NOMO-1 treated with DMSO at 0.1 percent for 48 hours (cell line): ENCODE results near the gene SLC5A4.
A peak's percentile ranks its signal among the peaks of the same experiment; 100 is the strongest.
"Not testable (repeated sequence)": the region's sequence is repeated elsewhere in the genome, so short reads cannot be mapped to it uniquely, and the experiment has no call there.

Source experiments
- DNase-seq: peaks from one replicate; lab custom pipeline; 2025; ENCODE audit not compliant: unreplicated experiment; lab: John Stamatoyannopoulos, UW

Gene SLC5A4

DNA sequence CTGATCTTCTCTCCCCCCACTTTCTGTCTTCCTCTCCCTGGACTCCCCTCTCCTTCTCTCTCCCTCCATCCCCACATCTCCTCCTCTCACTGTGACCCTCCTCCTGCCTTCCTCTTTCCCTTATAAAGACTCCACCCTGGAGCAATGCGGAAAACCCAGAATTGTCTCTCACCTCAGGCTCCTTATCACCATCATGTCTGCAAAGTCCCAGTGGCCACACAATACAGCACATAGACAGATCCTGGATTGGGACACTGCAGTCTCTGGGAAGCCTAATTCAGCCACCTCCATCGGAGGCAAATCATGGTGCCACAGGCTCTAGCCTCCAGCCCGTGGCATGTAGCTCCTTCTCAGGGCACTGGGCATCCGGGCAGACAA is 53.0 kb downstream of the SLC5A4 start:
- no peak for DNase-seq

GRCh38 chr22:32200752-32201151 is 54.4 kb downstream of the SLC5A4 start:
- peak; percentile 3 for DNase-seq

DNA sequence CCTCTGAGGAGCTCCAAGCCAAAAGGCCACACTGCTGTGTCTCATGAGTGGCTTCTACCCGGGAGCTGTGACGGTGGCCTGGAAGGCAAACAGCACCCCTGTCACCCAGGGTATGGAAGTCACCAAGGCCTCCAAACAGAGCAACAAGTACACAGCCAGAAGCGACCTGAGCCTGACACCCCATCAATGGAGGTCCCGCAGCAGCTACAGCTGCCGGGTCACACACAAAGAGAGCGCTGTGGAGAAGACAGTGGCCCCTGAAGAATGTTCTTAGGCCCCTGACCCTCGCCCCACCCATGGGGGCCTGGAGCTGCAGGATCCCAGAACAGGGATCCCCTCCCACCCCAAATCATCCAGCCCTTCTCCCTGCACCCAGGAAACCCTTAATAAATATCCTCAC is 55.2 kb downstream of the SLC5A4 start:
- no peak for DNase-seq

GRCh38 chr22:32199341-32199740 is 55.8 kb downstream of the SLC5A4 start:
- no peak for DNase-seq

- DNase-seq: not testable (repeated sequence)
Measured at GRCh38 chr22:32197553-32198226, 57.5 kb downstream of the SLC5A4 start.

GRCh38 chr22:32195900-32196299 is 59.2 kb downstream of the SLC5A4 start:
- DNase-seq: not testable (repeated sequence)

DNA sequence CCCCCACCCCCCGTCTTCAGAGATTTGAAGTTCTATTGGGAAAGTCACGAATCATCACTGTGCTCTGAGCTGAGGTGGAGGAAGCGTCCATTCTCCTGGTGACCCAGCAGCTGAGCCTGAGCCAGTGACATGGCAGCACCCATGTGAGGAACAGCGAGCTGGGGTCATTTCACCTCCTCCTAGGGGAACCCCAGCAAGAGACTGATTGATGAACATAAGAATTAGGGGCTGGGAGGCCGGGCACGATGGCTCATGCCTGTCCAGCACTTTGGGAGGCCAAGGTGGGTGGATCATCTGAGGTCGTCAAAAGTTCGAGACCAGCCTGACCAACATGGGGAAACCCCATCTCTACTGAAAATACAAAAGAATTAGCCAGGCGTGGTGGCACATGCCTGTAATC is 61.8 kb downstream of the SLC5A4 start:
- not testable (repeated sequence) for DNase-seq

- DNase-seq: not testable (repeated sequence)
Measured at GRCh38 chr22:32191021-32191420, 64.1 kb downstream of the SLC5A4 start.

DNA sequence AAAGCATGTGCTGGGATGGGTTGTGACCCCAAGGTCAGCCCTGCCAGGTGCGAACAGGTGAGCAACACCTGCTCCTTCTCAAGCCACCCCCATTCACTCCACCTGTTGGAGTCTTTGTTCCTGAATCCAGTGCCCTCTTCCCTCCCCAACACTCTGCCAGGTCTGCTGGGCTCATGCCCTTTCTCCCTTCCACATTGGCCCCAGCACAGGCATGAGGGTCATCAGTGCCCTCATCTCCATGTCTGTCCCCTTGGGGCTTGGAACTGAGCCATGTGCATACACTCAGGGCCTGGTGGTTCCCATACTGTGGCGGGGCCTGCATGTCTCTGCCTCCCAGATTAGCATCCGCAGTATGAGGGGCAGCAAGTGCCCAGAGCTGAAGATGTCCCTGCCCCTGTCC is 69.3 kb downstream of the SLC5A4 start:
- DNase-seq: no peak

DNA sequence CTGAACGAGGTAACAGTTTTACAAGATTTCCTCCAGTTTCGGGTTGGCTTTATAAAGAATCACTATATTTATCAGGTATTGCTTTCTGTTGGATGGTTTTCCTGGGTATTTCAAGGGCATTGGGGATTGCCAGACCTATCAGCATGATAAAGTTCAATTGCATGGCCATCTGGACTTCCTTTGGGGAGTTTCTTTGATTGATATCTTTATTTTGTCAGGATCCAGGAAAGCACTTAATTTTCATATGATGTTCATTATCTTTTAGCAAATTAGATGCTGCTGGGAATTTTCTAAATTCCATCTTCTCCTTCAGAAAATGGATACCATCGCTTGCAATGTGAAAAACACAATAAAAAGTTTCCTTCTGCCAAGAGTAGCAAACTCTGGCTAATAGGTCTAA is 71.5 kb downstream of the SLC5A4 start:
- DNase-seq: no peak

- DNase-seq: no peak
Measured at GRCh38 chr22:32181043-32181442, 74.1 kb downstream of the SLC5A4 start.

DNA sequence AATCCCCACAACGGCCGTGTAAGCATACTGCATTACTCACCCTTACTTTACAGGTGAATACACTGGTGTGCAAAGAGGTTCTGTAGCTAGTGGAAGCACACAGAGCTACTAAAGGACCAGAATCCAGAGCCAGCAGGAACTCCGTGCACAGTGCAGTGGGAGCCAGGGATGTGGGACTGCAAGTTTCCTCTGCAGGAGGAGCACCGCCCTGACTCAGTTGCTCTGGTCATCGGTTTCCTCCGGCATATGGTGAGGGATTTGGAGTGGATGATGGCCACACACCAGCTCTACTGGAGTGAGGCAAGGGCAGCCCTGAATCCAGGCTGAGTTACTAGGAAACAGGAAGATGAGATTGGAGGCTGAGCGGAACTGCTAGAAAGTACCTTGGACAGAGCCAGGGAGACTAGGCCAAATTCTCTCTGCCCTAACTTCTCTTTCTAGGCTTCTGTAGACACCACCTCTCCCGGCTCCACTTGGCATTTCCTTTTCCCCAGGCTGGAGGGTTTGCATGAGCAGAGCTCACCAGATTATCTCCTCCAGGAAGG is 77.9 kb downstream of the SLC5A4 start:
- DNase-seq: no peak

DNA sequence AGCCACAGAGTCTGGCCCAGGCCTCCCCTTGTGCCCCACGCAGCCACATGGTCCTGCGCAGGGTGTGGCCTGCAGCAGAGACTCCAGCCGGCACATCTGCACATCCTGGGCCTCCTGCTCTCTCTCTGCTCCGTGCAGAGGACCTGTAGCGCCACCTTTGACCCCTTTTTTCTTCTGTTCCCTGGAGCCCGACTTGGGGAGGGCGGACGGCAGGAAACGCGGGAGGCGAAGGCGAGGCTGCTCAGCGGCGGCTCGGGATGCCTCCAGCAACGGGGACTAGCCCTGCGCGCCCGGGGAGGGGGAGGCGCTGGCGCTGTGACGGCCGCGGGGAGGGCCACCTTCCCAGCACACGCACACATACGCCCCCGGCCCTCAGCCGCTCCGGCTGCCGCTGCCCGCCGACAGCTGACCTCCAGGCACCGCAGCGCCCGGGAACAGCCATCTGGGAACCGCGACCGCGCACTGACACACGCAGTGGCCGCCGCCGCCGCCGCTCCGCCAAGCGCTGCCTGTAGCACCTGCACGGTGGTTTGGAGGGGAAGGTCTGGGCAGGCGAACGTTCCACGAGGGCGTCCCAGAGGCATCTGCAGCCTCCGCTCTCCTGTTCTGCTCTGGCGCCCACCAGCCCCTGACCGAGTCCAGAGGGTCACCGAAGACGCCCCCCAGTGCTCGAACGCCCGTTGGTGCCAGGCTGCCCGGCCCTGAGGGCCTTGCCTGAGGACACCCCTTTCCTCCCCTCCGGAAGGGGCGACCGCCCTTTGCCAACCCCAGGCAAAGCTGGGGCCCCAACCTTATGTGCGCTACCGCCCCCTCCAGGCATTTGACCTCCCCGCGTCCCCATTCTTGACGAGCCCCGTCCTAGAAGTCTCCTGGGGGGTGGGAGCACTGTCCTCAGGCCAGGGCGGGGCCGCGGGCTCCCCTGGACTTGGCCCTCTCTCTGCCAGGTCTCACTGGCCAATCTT is 79.2 kb downstream of the SLC5A4 start:
- DNase-seq: no peak

GRCh38 chr22:32175115-32175514 is 80.0 kb downstream of the SLC5A4 start:
- no peak for DNase-seq
